NCI-H2029 treated with DMSO at 0.1 percent for 48 hours (cell line): ENCODE data around the gene ASCL5.

Source experiments
- DNase-seq: peaks from one replicate; lab custom pipeline; 2025; lab: John Stamatoyannopoulos, UW

The ASCL5 gene

GRCh38 chr1:201153474-201154388, 26.7 kb upstream of the ASCL5 start:
- DNase-seq: no peak

- DNase-seq: no peak
These were observed 22.4 kb upstream of the ASCL5 start for GRCh38 chr1:201149400-201149799.

GRCh38 chr1:201147396-201148015, 20.5 kb upstream of the ASCL5 start:
- DNase-seq: no peak

GRCh38 chr1:201146626-201147390, 19.8 kb upstream of the ASCL5 start:
- DNase-seq: no peak

- no peak for DNase-seq
These were observed 18.8 kb upstream of the ASCL5 start for GRCh38 chr1:201145816-201146215.

GRCh38 chr1:201145132-201145531, 18.1 kb upstream of the ASCL5 start:
- DNase-seq: no peak

GRCh38 chr1:201144701-201145100, 17.7 kb upstream of the ASCL5 start:
- DNase-seq: no peak

GRCh38 chr1:201143726-201144635, 17.0 kb upstream of the ASCL5 start:
- no peak for DNase-seq

- DNase-seq: no peak
These were observed 16.1 kb upstream of the ASCL5 start for GRCh38 chr1:201142849-201143725.

GRCh38 chr1:201142011-201142848, 15.2 kb upstream of the ASCL5 start:
- no peak for DNase-seq

GRCh38 chr1:201141418-201141817, 14.4 kb upstream of the ASCL5 start:
- DNase-seq: no peak

- no peak for DNase-seq
These were observed 13.9 kb upstream of the ASCL5 start for GRCh38 chr1:201140941-201141260.

- DNase-seq: no peak
These were observed 13.4 kb upstream of the ASCL5 start for GRCh38 chr1:201140235-201140940.

GRCh38 chr1:201139756-201140155, 12.8 kb upstream of the ASCL5 start:
- no peak for DNase-seq

GRCh38 chr1:201139306-201139705, 12.3 kb upstream of the ASCL5 start:
- DNase-seq: no peak

- no peak for DNase-seq
These were observed 11.4 kb upstream of the ASCL5 start for GRCh38 chr1:201138311-201138840.

- DNase-seq: no peak
These were observed 10.8 kb upstream of the ASCL5 start for GRCh38 chr1:201137579-201138310.

- DNase-seq: no peak
These were observed 10.0 kb upstream of the ASCL5 start for GRCh38 chr1:201137024-201137392.
